A204.1 (cell line): ENCODE data around the gene WEE1.
"Not testable (repeated sequence)": the region's sequence is repeated elsewhere in the genome, so short reads cannot be mapped to it uniquely, and the experiment has no call there.

ENCODE experiments used
- FAIRE-seq: peaks from 2 replicates; lab custom pipeline; 2012; peaks lifted over from hg19 to GRCh38; lab: Jason Lieb, UNC

Gene WEE1

DNA sequence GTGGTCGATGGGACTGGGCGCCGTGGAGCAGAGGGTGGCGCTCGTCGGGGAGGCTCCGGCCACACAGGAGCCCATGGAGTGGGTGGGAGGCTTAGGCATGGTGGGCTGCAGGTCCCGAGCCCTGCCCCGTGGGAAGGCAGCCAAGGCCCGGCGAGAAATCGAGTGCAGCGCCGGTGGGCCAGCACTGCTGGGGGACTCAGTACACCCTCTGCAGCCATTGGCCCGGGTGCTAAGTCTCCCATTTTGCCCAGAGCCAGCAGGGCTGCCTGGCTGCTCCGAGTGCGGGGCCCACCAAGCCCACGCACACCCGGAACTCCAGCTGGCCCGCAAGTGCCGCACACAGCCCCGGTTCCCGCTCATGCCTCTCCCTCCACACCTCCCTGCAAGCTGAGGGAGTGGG, 49.6 kb downstream of the WEE1 start:
- FAIRE-seq = not testable (repeated sequence)

DNA sequence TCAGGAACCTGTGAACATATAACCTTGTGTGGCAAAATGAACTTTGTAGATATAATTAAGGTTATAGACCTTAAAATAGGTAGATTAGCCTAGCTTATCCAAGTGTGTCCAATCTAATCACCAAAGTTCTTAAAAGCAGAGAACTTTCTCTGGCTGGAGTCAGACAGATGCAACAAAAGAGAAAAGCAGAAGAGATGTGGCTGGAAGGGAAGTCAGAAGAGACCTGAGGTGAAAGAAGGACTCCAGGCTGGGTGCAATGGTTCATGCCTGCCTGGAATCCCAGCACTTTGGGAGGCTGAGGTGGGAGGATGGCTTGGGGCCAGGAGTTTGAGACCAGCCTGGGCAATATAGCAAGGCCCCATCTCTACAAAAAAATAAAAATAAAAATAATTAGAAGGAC, 51.0 kb downstream of the WEE1 start:
- FAIRE-seq = no peak

DNA sequence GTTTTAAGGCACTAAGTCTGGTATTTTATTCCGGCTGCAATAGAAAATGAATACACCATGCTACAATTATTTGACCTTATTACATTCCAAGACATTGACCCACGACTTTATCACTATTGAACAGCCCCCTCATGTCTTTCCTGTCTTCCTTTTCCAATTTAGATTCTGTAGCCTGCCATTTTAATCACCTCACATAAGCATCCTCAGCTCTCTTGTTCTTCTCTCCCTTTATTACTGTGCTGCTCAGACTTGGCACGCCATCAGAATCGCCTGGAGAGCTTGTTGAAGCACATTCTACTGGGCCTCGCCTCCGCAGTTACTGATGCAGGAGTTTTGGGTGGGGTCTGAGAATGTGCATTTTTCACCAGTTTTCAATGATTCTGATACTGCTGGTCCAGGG, 51.7 kb downstream of the WEE1 start:
- FAIRE-seq = no peak

DNA sequence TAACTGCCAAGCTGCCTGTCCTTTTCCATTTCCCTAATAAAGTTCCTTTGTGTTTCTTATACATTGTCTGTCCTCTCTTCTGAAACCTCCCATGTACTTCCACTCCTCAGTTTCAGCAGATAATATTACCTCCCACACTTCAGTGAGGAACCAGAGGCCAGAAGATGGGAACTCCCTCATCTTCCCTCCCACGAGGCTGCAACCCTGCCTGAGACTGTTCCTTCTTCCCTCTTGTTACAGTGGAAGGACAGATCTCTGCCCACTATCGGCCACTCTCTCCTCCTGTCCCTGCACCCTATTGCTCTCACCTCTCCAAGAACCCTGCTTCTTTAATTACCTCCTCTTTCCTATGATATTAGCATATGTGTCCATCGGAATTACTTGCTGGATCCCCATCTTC, 52.3 kb downstream of the WEE1 start:
- FAIRE-seq = no peak

GRCh38 chr11:9626496-9627394, 53.3 kb downstream of the WEE1 start:
- no peak for FAIRE-seq

GRCh38 chr11:9629064-9629463, 55.6 kb downstream of the WEE1 start:
- no peak for FAIRE-seq

DNA sequence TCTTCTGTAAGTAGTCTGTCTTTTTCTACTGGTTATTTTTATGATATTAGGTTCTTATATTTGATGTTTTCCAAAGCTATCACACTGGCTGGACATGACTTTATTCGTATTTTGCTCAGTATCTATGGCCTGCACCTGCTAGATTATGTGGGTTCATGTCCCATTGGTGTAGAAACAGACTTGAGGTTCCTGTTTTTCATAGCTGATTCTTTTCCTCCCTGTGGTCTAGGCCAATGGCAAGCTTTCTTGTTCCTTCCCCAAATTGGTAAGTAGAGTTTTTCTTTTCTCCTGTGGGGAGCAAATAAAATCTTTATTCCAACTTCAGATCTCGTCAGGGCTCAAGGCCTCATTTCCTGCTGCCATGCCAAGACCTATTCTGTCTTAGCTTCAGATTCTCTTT, 60.2 kb downstream of the WEE1 start:
- no peak for FAIRE-seq

DNA sequence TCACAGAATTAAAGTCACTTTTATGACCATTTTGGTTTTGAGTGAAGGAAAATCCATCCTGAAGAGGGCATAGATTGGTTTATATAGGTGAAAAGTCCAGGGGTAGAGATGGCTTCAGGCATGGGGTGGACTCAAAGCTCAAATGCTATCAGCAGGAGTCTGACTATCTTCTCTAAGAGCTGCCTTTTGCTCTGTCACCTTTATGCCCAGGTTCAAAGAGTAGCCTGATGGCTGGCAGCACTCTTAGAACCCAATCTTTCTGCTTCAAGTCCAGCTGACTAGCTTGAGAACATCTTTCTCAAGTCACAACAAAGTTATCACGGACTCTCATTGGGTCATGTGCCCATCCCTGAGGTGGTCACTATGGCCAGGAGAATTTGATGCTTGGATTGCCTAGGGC, 63.2 kb downstream of the WEE1 start:
- FAIRE-seq = no peak

DNA sequence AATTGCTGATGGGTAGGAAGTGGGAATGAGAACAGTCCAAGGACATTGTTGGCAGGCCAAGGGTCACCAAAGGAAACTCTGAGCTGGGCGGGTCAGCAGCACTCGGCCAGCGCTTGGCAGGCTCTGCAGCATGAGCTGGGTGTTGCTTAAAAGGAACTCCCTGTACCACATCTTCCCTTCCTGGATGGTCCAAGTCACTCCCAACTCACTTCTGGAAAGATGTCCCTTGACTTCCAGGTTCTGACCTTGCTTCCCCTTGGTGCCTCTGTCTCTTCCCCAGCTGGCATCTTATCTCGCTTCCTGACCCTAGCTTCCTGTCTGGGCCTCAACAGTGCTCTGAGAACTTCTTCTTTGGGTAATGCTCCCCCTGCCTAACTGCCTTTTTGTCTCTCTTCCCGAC, 65.6 kb downstream of the WEE1 start:
- no peak for FAIRE-seq
